Inferior parietal cortex (tissue), 1 donor: ENCODE data around the gene KCNN2.

Experiments used
- DNase-seq: peaks from one replicate; pipeline ENCODE4 v3.0.0-alpha.2; 2016; ENCODE audit errors: extremely low spot score

KCNN2 gene

DNA sequence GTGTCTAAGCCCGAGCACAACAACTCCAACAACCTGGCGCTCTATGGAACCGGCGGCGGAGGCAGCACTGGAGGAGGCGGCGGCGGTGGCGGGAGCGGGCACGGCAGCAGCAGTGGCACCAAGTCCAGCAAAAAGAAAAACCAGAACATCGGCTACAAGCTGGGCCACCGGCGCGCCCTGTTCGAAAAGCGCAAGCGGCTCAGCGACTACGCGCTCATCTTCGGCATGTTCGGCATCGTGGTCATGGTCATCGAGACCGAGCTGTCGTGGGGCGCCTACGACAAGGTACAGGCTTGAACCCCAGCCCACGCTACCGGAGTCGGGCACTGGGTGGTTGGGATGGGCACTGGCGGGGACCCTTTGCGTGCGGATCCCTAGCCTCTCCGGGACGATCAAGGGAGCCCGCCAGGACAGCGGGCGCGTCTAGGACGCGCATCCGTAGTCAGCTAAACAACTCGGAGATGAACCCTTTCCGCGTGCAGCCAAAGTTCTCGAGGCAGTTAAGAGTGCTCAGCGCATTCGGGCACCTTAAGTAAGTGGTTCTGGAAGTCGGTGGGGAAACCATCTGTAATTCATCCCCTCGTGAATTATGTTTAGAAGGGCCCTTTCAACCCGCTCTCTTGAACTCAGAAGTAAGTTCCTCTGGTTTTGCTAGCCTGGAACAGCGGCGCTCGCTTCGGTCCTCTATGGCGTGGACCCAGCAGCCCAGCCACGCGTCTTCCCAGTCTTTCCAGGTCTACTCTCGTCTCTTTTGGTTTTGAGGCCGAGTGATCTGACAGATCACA, 1.3 kb downstream of the KCNN2 start:
- DNase-seq: no peak

DNA sequence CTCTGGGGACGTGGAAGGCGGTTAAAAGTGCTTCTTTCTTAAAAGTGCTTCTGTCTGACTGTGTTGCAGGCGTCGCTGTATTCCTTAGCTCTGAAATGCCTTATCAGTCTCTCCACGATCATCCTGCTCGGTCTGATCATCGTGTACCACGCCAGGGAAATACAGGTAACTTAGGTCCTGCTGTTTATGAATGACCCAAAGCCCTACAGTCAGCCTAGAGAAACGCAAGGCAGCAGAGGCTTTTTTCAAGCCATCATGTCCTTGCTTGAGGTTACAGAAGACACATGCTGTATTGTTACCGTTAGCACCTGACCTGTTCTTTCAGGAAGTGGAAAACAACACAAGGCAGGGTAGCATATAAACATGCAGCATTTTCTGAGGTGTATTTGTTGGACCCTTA, 2.0 kb downstream of the KCNN2 start:
- no peak for DNase-seq

DNA sequence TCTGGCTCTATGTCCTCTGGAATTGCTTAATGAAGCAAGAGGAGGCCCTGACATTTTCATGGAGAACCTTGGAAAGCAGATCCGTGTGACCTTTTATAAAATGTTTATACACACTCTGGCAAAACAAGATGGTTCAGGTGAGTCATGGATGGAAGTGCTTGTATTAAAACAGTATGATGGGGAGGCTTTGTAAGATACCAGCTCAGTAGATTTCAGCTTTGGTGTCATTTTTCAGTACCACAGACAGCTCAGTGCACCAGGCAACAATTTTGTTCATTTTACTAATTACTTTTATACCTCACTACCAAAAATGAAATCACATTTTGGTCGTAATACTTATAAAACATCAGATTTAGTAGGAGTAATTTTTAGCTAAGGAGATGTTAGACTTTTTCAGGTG, 5.2 kb downstream of the KCNN2 start:
- DNase-seq: no peak

DNA sequence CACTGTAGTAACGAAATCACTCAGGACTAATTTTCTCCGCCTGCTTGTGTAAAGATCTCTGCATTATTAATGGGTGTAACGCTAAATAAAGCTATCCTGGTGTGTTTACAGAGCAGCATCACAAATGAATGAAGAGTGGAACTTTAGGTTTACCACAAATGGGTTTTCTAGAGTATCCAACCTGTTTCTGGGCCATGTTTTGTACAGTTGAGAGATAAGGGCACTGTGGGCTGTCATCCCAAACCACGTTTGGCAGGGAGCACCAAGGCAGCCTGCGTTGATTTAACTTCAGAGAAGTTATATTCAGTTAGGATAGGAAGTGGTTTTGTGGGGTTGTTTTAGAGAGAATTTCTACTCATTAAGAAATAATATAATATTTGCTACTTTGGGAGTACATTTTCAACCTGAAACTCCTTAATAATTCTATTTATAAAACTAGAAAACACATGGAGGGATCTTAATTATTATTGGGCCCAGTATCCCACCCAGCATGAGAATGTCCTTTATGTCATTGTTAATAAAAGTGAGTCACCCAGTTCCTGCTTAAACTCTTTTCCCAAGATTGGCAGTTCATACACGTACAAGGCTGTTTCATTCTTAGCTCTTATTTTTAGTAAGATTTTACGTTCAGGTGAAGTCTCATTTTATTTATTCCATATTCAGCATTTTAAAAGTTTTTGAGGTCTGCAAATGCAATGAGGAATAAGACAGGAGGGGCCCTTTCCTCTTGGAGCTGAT, 8.0 kb downstream of the KCNN2 start:
- DNase-seq: no peak

DNA sequence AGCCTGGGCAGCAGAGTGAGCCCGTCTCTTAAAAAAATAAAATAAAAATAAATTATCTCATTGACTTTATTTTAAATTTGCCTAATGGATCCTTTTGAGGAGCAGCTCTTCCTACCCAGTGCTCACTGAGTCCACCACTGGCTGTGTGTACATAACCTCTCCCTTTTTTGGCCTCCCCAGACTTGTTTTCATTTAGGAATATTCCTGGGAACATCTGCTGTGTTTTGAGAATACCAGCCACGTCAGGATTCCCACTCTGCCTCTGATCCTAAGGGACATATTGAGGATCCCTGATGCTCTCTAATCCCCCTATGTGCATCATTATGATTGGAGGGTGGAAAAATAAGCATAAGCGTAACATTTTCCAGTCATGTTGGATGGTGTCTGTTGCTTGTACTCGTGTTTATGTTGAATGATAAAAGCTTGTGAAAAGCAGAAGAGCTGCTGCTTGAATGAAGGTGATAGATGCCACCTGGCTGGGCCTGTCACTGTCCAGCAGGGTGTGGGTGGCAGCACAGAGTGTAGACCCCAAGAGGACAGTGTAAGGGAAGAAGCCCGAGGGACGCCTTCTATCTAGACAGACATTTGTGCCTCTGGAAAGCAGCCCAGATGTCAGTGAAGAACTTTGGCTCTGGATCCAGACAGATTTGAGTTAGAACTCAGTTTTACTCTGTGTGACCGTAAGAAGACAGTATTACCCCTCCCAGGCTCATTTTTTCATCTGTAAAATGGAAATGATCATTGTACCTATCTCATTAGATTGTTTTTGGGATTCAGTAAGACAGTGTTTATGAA, 15.4 kb downstream of the KCNN2 start:
- no peak for DNase-seq

DNA sequence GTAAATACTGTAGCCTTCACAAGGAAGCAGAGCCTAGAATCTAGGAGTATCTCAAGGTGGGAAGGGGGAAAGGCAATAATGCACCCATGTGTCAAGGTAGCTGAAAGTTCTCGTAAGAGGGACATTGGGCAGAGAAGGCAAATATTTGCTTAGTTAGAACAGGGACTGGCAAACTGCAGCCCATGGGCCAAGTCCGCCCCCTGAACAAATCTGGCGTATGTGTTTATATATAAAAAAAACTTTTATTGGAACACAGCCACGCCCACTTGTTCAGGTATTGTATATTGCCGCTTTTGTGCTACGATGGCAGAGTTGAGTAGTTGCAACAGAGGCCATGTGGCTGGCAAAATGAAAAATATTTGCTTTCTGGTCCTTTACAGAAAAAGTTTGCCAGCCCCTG, 16.1 kb downstream of the KCNN2 start:
- no peak for DNase-seq

DNA sequence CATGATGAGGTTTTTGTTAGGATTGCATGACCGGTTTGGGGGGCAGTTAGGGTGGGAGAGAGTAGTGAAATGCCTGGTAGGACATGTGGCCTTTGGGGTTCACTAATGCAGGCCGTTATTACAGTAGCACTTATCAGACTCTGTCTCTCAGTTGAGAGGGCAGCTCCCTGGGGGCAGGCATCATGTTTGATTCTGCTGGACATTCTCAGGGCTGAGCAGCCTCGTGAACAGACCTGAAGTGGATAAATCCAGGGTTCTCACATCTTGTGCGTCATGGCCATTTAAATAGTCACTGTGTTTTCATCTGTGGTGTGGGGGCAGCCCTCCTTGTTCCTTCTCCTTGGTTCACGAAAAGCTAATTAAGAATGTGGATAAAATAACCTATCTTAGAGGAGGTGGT, 18.9 kb downstream of the KCNN2 start:
- DNase-seq: no peak

DNA sequence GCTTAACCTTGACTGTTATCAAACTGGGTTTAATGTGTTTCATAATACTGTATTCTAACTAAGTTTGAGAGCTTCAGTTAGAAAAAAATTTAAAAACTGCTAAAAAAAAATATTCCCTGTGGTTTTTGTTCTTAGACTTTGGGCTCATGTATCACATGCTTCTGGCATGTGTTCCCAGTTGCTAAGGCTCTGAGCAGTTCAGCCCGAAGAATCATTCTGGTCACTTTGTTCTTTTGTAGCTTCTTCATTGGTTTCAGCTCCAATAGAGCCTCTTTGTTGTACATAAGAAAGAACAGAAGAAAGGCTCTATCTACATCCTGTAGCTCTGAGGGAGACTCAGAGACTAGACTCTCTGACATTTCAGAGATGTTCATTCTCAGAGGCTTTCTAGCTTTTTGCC, 25.6 kb downstream of the KCNN2 start:
- DNase-seq: no peak

DNA sequence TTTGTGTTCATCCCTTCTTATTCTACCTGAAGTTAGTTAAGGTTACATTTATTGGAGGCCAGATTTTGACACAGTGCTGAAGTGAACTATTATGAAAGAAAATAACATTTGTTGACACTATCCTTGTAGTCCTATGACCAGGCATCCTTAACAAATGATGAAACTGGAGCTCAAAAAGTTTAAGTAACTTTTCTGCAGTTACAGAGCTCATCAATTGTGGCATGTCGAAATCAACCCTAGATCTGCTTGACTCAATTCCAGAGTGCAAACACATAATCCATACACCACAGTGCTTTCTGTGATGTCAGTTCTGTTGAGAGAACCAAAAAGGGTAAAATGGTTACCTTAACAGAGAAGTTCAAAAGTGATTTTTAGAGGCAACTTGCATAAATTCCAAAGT, 28.6 kb downstream of the KCNN2 start:
- no peak for DNase-seq

DNA sequence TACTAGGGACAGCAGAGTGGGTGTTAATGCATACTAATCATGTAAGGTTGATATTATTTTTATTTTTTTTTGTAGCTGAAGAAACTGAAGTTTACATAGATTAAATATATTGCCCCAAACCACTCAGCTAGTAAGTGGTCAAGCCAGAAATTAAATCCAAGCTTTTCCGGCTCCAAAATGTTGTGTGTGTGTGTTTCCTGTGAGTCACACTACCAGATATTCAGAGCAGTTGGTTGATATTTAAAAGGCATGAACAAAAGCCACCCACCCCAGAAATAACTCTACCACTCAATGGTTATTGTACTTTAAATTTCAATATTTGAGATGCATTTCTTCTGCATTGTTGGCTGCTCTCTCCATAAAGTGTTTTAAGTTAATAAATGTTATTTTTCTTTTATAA, 29.5 kb downstream of the KCNN2 start:
- DNase-seq: no peak

DNA sequence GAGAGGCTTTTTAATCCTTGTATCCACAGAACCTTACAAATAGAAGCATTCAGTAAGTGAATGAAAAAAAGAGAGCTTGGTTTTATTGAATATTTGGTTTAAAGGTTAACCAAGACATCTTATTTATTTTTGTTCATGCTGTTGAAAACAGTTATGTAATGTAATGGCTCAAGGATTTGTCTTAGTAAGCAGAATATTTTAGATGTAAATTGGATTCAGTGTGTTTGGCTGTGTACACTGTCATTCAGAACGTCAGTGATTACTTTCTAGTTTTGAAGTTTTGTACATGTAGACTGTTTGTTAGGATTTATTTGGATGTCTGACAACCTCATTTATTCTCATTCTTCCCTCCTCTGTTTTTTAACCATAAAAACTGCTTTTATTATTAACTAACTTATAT, 31.3 kb downstream of the KCNN2 start:
- DNase-seq: no peak

DNA sequence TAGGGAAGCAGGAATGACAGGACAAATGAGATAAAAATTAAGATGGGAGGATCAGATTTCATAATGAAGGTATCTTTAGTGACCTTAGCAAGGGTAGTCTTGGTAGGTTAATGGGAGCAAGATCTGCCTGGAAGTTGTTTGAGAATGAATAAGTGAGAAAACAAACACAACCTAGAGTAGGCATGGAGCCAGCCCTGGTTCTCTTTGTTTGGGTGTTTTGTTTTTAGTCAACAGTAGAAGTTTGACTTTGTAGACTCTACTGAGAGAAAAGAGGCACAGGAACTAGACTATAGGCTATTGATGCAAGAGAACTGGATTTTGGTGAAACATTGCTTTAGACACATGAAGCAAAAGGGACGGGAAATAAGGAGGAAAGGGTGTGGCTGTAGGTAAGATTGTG, 40.3 kb downstream of the KCNN2 start:
- DNase-seq: no peak

DNA sequence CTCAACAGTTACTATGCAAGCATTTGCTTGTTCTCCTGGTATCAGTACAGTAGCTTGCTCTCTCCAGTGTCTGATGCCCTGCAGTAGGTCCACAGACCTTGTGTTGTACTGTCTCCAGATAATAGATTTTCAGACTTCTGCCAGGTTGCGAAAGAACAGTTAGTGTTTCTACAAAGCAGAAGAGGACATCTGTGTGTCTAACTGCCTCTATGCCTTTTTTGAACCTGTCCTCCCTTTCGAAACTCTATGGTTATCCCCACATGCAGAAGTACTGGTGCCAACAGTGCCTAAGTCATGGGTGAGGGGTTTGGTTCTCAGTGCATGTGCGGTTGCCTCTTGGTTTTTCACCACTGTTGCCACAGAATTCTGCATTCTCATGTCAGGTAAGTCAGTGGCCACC, 45.9 kb downstream of the KCNN2 start:
- no peak for DNase-seq

DNA sequence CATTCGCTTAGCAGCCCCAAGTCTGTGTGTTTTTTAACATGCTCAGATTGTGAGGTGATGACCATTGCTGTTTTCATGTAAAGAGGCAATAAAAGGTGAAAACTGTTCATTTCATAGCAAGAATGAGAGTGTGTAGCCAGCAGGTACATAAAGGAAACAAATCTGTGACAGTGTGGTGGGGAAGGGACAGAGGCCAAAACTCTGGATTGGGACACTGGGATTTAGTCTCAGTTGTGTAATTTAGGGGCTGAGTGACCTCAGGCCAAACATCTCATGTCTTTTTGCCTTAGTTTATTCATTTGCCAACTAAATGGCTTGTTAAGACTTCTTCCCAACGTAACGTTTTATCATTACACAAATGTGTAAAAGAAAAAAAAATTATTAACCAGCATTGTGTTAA, 47.0 kb downstream of the KCNN2 start:
- DNase-seq: no peak

DNA sequence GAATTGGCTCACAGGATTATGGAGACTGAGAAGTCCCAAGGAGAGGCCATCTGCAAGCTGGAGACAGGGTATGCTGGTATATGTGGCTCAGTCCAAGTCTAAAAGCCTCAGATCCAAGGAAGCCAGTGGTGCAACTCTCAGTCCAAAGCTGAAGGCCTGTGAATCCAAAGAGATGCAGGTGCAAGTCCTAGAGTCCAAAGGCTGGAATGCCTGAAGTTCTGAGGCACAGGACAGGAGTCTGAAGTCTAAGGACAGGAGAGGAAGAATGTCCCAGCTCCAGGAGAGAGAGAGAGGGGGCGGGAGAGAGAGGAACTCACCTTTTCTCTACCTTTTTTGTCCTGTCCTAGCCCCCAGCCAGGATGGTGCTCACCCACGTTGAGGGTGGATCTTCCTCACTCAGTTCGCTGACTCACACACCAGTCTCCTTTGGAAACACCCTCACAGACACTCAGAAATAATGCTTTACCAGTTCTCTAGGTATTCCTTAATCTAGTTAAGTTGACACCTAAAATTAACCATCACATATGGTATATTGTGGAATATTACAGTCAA, 49.6 kb downstream of the KCNN2 start:
- DNase-seq: no peak

DNA sequence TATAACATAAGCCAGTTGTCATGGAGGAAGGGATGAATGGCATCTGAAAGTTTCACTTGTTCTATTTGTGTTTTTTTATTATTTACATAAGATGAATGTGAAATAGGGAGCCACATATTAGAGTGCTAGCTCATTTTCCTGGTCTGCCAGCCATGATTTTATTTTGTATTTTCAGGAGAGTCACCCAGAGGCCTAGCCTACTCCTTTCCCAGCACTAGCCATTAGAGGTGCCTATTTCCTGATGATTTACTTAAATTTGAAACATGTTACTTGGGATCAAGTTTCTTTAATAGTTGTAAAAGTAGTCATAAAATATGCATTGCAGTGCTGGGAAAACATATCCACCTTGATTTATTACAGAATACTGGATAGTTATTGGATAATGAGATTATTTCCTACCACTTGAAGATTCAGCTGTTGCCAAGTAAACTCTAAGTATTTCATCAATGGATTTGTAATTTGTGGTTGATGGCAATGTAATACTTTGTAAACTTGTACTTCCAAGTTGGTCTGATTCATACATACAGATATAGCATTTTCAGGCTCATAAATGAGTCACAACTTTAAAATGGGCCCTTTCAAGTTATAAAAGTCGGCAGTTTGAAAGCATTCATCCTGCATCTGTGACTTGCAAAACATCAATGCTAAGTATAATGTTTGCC, 50.8 kb downstream of the KCNN2 start:
- DNase-seq: no peak

DNA sequence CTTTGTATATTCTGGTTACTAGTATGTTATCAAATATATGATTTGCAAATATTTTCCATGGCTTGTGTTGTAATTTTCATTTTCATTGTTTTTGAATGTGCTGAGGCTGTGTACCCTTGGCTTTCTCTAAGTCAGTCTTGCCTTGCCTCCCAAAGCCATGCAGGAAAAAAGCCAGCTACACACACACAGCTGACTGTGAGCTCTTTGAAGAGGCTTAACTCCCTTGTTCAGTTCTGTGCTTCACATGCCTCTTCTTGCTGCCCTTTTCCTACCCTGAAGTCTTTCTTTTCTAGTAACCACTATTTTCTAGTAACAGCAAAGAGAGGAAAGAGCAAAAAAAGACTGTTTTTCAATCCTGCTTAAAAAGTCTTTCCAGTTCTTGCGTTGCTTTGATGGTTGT, 53.9 kb downstream of the KCNN2 start:
- no peak for DNase-seq

DNA sequence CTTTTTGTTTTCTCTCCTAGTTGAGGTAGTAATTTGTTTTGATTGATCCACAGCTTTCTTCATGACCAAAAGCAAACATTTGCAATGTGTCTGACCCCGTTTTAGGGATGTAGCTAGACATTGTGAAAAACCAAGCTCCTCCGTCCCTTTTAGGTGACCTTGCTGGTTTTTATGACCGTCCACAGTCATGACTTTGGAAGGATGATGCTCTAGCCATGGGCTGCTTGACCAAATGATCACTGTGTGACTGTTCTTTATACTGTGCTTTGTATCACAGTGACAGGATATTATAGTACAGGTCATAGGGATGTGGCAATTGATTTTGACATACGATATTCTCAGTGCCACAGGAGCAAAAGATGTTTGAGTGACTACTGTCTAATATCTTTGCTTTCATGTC, 54.4 kb downstream of the KCNN2 start:
- DNase-seq: no peak

DNA sequence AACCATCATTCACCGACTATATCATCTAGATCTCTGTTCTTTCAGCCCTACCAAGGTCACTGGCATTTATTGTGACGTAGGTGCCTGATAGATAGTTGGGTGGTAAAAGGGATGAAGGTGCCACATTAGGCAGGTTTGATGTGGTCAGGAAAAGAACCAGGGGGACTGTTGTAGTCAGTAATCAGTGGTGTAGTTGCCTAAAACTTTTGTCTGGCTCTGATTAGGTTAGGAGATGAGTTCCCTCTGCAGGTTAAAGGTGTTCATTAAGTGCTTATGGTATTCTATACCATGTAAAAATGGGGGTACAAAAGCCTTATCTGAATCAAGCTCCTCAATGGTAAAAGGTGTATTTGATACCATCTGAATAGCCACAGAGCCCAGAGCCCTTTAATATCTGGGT, 55.6 kb downstream of the KCNN2 start:
- no peak for DNase-seq

DNA sequence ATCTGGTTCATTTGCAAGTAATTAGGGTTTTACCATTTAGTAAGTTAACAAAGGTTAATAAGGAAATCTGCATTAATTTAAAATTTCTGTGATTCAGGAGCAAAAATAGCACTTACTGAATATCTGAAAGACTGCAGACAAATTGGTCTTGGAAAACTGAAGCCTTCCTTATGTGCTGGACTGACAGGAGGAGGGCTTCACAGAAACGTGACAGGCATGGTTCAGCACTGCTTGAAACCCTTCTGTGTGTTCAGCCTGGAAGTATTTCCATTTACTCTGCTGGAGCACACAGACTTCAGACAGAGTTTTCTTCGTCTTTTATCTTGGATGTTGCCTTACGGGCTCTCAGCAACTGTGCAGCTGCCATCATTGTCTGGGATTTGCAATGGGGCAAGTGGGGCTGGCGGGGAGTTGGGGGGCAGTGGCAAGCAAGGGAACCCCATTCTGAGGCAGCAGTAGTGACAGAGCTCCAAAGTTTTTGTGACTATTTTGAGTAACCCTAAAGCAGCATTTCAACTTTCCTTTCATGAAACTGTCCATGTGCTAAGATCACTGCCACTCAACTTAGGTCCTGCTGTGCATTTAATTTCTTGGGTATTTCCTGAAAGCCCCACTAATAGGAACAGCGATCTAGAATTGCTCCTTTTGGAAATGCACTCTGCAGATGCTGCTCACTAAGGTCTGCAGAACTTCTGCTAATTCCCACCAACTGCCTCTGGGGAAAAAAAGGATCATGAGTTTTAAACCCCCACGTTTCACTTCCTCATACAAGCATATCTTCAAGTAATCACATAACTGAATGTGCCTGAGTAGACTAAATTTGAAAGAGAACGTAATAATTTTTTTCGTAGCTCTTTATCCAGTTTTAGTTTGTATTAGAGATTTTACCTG, 56.6 kb downstream of the KCNN2 start:
- DNase-seq: no peak

DNA sequence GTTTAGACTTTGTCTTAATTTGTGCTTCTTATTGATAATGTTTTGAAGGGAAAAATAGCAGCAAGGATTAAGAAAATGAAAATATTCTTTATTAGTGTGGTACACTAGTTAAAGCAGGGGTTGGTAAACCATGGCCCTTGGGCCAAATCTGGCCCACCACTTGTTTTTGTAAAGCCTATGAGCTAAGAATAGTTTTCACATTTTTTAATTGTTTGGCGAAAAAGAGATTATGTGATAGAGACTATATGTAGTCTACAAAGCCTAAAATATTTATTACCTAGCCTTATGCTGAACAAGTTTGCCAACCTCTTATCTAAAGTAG, 57.2 kb downstream of the KCNN2 start:
- DNase-seq: no peak
